Neuron (in vitro differentiated cells): ENCODE data around the gene IMMP2L.
"Not testable (repeated sequence)": the region's sequence is repeated elsewhere in the genome, so short reads cannot be mapped to it uniquely, and the experiment has no call there.

Experiments
- H2AFZ ChIP-seq: one replicate; pipeline ENCODE4 v1.6.1; 2013; ENCODE audit warnings: low read depth, mild to moderate bottlenecking, inconsistent platforms, low read length, moderate library complexity
- H3K27me3 ChIP-seq: one replicate; pipeline ENCODE4 v1.6.1; 2013; ENCODE audit warnings: low read length; ENCODE audit not compliant: insufficient read depth
- H3K36me3 ChIP-seq: one replicate; pipeline ENCODE4 v1.6.1; 2013; ENCODE audit warnings: low read length; ENCODE audit not compliant: insufficient read depth
- H3K4me1 ChIP-seq: one replicate; pipeline ENCODE4 v1.6.1; 2013; ENCODE audit warnings: low read length; ENCODE audit not compliant: insufficient read depth
- H3K4me3 ChIP-seq: 2 replicates; pipeline ENCODE4 v1.5.1; 2013; ENCODE audit warnings: mild to moderate bottlenecking, low read length, moderate library complexity
- H3K9me3 ChIP-seq: one replicate; pipeline ENCODE4 v1.6.1; 2013; ENCODE audit warnings: low read length

Gene IMMP2L

GRCh38 chr7:111485701-111486380 is 76.5 kb downstream of the IMMP2L start:
- no peaks in the 10 kb centered on the region for H3K27me3 ChIP-seq
- no peaks in the 10 kb centered on the region for H3K9me3 ChIP-seq
- no peak overlapping the region for H2AFZ ChIP-seq
- H3K4me1 ChIP-seq, result no peaks in the 10 kb centered on the region
- no peak overlapping the region for H3K4me3 ChIP-seq
- no peaks in the 10 kb centered on the region for H3K36me3 ChIP-seq

DNA sequence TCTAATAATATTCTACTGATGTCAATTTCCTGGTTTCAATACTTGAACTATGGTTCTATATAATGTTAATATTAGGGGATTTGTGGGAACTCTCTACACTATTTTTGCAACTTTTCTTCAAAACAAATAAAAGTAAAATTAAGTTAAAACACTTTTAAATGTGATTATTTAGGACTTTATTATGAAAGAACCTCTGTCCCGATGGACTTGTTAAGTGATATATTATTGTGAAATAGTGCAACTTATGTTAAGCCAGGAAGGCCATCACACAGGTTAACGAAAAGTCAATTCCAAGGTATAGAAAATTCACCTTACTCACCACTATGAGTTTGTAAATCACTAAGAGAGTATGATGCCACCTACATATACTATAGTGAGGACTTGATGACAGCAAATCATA is 79.2 kb downstream of the IMMP2L start:
- no peaks in the 10 kb centered on the region for H3K4me1 ChIP-seq
- H2AFZ ChIP-seq, result no peak overlapping the region
- H3K27me3 ChIP-seq, result no peaks in the 10 kb centered on the region
- H3K9me3 ChIP-seq, result peaks cover 2% of the 10 kb centered on the region
- no peak overlapping the region for H3K4me3 ChIP-seq
- no peaks in the 10 kb centered on the region for H3K36me3 ChIP-seq

DNA sequence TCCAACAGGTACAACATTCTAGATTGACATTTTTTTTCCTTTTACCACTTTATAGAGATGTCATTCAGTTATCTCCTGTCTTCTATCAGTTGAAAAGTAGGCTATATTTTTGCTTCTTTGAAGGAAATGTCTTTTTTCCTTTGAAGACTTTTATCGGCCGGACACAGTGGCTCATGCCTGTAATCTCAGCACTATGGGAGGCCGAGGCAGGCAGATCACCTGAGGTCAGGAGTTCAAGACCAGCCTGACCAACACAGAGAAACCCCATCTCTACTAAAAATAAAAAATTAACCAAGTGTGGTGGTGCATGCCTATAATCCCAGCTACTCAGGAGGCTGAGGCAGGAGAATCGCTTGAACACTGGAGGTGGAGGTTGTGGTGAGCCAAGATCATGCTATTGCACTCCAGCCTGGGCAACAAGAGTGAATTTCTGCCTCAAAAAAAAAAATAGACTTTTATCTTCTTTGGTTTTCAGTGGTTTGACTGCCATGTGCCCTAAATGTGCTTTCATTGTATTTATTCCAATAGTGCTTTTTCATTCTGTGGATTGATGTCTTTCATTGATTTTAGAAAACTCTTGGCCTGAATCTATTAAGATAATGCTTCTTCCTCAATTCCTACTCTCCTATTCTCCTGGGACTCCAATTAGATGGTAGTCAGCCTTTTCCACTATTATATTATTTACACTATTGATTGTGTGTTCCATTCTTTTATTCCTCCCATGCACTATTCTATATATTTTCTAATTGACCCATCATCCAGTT is 84.6 kb downstream of the IMMP2L start:
- Histone ChIP-seq H3K4me3 (no peak overlapping the region), H3K36me3 (no peaks in the 10 kb centered on the region), H3K4me1 (no peaks in the 10 kb centered on the region), H2AFZ (no peak overlapping the region), H3K27me3 (no peaks in the 10 kb centered on the region), H3K9me3 (peaks cover 2% of the 10 kb centered on the region)

- H3K36me3 ChIP-seq, result no peaks in the 10 kb centered on the region
- no peaks in the 10 kb centered on the region for H3K4me1 ChIP-seq
- H3K9me3 ChIP-seq, result peaks cover 2% of the 10 kb centered on the region
- no peaks in the 10 kb centered on the region for H3K27me3 ChIP-seq
- no peak overlapping the region for H2AFZ ChIP-seq
- no peak overlapping the region for H3K4me3 ChIP-seq
These were observed 85.6 kb downstream of the IMMP2L start for GRCh38 chr7:111476586-111477293.

DNA sequence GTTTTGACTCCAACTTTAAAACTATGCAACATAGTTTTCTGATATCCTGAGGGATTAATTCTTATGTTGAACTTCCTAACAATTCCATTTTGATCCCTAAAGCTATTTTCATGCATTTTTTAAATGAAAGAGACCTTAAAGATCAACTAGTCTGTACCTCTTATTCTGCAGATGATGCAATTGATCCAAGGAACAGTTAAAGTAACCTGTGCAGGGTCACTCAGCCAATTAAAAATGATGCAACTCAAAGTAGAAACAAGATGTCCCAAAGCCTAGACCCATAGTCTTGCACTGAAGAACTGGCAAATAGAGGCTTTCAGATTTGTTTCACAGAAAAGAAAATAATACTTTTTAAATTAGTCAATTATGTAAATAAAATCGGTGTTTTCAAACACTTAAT is 86.3 kb downstream of the IMMP2L start:
- no peak overlapping the region for H3K4me3 ChIP-seq
- H3K27me3 ChIP-seq, result no peaks in the 10 kb centered on the region
- no peak overlapping the region for H2AFZ ChIP-seq
- H3K4me1 ChIP-seq, result no peaks in the 10 kb centered on the region
- no peaks in the 10 kb centered on the region for H3K36me3 ChIP-seq
- peaks cover 2% of the 10 kb centered on the region for H3K9me3 ChIP-seq

DNA sequence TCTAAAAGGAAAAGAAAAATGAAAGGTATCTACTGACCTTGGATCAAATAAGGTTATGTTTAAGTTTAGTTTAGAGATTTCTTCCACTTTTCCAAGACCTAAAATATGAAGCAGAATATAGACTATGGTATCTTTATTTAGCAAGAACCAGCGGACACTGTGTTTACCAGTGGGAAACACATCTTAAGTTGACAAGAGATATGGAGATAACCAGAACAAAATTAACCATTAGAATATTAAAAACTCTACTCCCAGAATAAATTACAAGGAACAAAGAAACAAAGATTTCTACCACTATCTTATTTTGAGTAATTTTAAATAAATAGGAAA is 86.9 kb downstream of the IMMP2L start:
- Histone ChIP-seq H3K36me3 (no peaks in the 10 kb centered on the region), H3K4me1 (no peaks in the 10 kb centered on the region), H3K27me3 (no peaks in the 10 kb centered on the region), H2AFZ (no peak overlapping the region), H3K9me3 (peaks cover 2% of the 10 kb centered on the region), H3K4me3 (no peak overlapping the region)

DNA sequence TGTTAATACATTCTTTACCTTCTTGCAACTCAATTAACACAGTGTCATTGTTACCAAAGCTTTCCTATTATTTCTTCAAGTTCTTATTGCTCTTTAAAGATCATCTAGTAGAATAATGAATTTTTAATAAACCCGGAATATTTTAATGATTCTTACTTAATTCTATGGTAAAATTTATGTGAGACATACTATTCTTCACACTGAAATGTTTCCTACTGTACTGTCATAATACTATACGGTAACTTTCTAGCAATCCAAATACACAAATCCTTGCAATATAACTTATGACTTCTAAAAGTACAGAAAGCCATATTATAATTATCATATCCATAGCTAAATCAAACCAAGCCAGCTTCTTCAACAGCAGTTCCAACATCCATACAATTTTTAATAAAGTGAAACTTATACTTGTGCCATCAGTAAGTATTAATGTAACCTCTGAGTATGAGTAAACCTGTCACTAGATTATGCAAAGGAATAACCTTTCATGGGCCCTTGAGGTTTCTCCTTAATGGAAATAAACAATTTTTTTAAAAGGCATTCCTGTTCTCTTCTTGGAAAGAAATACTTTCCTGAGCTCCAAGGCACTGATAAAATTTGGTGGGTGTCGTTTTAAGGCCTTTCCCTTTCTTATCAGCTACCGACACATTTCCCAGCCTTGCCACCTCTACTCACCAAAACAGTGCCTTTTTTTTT is 87.4 kb downstream of the IMMP2L start:
- H3K9me3 ChIP-seq, result peaks cover 2% of the 10 kb centered on the region
- H3K27me3 ChIP-seq, result no peaks in the 10 kb centered on the region
- H2AFZ ChIP-seq, result no peak overlapping the region
- no peaks in the 10 kb centered on the region for H3K36me3 ChIP-seq
- H3K4me1 ChIP-seq, result no peaks in the 10 kb centered on the region
- H3K4me3 ChIP-seq, result no peak overlapping the region

DNA sequence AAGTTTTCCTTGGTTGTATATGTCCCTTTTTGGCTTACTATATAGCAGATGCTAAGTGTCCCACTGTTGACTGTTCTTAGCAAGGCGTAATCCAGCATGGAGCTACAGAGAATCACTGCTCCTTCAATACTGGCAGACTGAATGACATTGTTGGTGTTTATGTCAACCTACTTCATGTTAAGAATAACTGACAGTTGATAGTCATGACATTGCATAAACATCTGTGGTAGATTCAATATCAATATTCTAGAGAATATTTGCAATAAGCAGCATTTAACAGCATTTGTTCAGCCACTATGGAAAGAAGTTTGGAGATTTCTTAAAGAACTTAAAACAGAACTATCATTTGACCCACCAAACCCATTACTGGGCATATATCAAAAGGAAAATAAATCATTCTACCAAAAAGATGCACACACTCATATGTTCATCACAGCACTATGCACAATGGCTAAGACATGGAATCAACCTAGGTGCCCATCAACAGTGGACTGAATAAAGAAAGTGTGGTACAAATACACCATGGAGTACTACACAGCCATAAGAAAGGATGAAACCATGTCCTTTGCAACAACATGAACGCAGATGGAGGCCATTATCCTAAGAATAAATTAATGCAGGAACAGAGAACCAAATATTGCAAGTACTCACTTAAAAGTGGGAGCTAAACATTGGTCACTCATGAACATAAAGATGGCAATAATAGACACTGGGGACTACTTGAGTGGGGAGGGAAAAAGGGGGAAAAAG is 88.7 kb downstream of the IMMP2L start:
- H3K9me3 ChIP-seq, result peaks cover 2% of the 10 kb centered on the region
- H3K27me3 ChIP-seq, result no peaks in the 10 kb centered on the region
- no peak overlapping the region for H2AFZ ChIP-seq
- no peaks in the 10 kb centered on the region for H3K36me3 ChIP-seq
- H3K4me3 ChIP-seq, result no peak overlapping the region
- H3K4me1 ChIP-seq, result no peaks in the 10 kb centered on the region

DNA sequence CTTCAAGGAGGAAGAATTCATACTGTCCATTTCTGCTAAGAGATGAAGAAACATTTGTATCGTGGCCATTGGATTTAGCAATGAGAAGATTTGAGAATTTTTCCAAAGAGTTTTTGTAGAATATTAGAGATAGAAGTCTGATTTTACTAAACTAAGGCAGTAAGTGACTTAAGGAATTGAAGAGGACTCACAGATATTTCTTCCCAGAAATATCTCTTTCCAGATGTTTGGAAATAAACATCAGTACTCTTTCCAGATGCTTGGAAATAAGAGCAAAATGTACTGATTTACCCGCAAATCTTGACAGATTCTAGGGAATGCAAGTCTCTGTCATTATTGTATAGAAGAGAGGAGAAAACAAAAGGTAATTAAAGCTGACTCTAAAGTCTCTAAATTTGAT is 91.3 kb downstream of the IMMP2L start:
- no peaks in the 10 kb centered on the region for H3K9me3 ChIP-seq
- H2AFZ ChIP-seq, result no peak overlapping the region
- no peaks in the 10 kb centered on the region for H3K4me1 ChIP-seq
- no peaks in the 10 kb centered on the region for H3K36me3 ChIP-seq
- H3K4me3 ChIP-seq, result no peak overlapping the region
- H3K27me3 ChIP-seq, result no peaks in the 10 kb centered on the region

DNA sequence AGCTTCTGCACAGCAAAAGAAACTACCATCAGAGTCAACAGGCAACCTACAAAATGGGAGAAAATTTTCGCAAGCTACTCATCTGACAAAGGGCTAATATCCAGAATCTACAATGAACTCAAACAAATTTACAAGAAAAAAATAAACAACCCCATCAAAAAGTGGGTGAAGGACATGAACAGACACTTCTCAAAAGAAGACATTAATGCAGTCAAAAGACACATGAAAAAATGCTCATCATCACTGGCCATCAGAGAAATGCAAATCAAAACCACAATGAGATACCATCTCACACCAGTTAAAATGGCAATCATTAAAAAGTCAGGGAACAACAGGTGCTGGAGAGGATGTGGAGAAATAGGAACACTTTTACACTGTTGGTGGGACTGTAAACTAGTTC is 92.4 kb downstream of the IMMP2L start:
- not testable (repeated sequence) for H2AFZ ChIP-seq, H3K4me3 ChIP-seq, H3K9me3 ChIP-seq, H3K4me1 ChIP-seq, H3K36me3 ChIP-seq, H3K27me3 ChIP-seq

DNA sequence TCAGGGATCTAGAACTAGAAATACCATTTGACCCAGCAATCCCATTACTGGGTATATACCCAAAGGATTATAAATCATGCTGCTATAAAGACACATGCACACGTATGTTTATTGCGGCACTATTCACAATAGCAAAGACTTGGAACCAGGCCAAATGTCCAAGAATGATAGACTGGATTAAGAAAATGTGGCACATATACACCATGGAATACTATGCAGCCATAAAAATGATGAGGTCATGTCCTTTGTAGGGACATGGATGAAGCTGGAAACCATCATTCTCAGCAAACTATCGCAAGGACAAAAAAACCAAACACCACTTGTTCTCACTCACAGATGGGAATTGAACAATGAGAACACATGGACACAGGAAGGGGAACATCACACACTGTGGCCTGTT is 96.5 kb downstream of the IMMP2L start:
- H3K27me3 ChIP-seq, H3K4me1 ChIP-seq, H3K9me3 ChIP-seq, H3K4me3 ChIP-seq, H3K36me3 ChIP-seq, H2AFZ ChIP-seq: not testable (repeated sequence)

GRCh38 chr7:111460695-111461094 is 101.6 kb downstream of the IMMP2L start:
- H3K4me1 ChIP-seq, result peaks cover 9% of the 10 kb centered on the region
- H3K36me3 ChIP-seq, result no peaks in the 10 kb centered on the region
- H3K4me3 ChIP-seq, result no peak overlapping the region
- H2AFZ ChIP-seq, result no peak overlapping the region
- no peaks in the 10 kb centered on the region for H3K9me3 ChIP-seq
- H3K27me3 ChIP-seq, result no peaks in the 10 kb centered on the region
